Measurements from ENCODE around the gene TNFRSF18.

TNFRSF18 gene

GRCh38 chr1:1156140-1157032 lies 50.0 kb downstream of the TNFRSF18 start:
- H3K36me3 ChIP-seq (ENCODE audit: control insufficient read depth, insufficient read depth, low read length) = no peaks in the 10 kb centered on the region
- H3K4me1 ChIP-seq (ENCODE audit: control insufficient read depth, insufficient read depth, low read length) = peaks cover 12% of the 10 kb centered on the region
- H3K27ac ChIP-seq (ENCODE audit: low read depth, low read length) = no peak overlapping the region
- H3K9me3 ChIP-seq (ENCODE audit: control insufficient read depth, insufficient read depth, low read depth, low read length) = peaks cover 12% of the 10 kb centered on the region
- no peaks in the 10 kb centered on the region for H3K27me3 ChIP-seq (ENCODE audit: control insufficient read depth, insufficient read depth, low read length)
- no peak overlapping the region for H3K9ac ChIP-seq (ENCODE audit: low read length)
- H3K4me3 ChIP-seq (ENCODE audit: low read depth, low read length) = no peak overlapping the region

GRCh38 chr1:1155258-1155657 lies 51.1 kb downstream of the TNFRSF18 start:
- no peaks in the 10 kb centered on the region for H3K27me3 ChIP-seq (ENCODE audit: control insufficient read depth, insufficient read depth, low read length)
- H3K4me3 ChIP-seq (ENCODE audit: low read depth, low read length) = no peak overlapping the region
- H3K9ac ChIP-seq (ENCODE audit: low read length) = no peak overlapping the region
- H3K36me3 ChIP-seq (ENCODE audit: control insufficient read depth, insufficient read depth, low read length) = no peaks in the 10 kb centered on the region
- H3K9me3 ChIP-seq (ENCODE audit: control insufficient read depth, insufficient read depth, low read depth, low read length) = peaks cover 12% of the 10 kb centered on the region
- no peak overlapping the region for H3K27ac ChIP-seq (ENCODE audit: low read depth, low read length)
- H3K4me1 ChIP-seq (ENCODE audit: control insufficient read depth, insufficient read depth, low read length) = peaks cover 12% of the 10 kb centered on the region

- no peak overlapping the region for H3K27ac ChIP-seq (ENCODE audit: low read depth, low read length)
- peaks cover 12% of the 10 kb centered on the region for H3K4me1 ChIP-seq (ENCODE audit: control insufficient read depth, insufficient read depth, low read length)
- H3K4me3 ChIP-seq (ENCODE audit: low read depth, low read length) = no peak overlapping the region
- H3K9ac ChIP-seq (ENCODE audit: low read length) = no peak overlapping the region
- H3K27me3 ChIP-seq (ENCODE audit: control insufficient read depth, insufficient read depth, low read length) = no peaks in the 10 kb centered on the region
- H3K9me3 ChIP-seq (ENCODE audit: control insufficient read depth, insufficient read depth, low read depth, low read length) = peaks cover 12% of the 10 kb centered on the region
- no peaks in the 10 kb centered on the region for H3K36me3 ChIP-seq (ENCODE audit: control insufficient read depth, insufficient read depth, low read length)
Measured at GRCh38 chr1:1153874-1154273, 52.5 kb downstream of the TNFRSF18 start.

Data from HUES6 (cell line).